WTC11 (cell line): ENCODE data around the gene TMUB1. TPM values are rescaled to one million over a fixed set of nuclear protein-coding genes. Genes with fewer than 3 reads are reported as not detected.
A peak's percentile ranks its signal among the peaks of the same experiment; 100 is the strongest.

ENCODE experiments used
- ATAC-seq: fragments of 200-7000 bp; cut with Tn5 transposase; 2 replicates; pipeline ENCODE4 v1.10.0; 2021; ENCODE audit warnings: mild to moderate bottlenecking, moderate library complexity
- CTCF ChIA-PET: fragments of 300-600 bp; sonication (Branson Sonifier 250); formaldehyde crosslinking; loops from one replicate; lab custom pipeline; 2021; ENCODE audit warnings: antibody characterized with exemption; lab: Charles Lee
- POLR2A ChIA-PET: fragments of 350-600 bp; sonication (Branson Sonifier 250); formaldehyde crosslinking; loops from one replicate; lab custom pipeline; 2021; ENCODE audit warnings: antibody characterized with exemption; lab: Charles Lee
- DNase-seq: peaks from one replicate; pipeline ENCODE4 v3.0.0; 2021; ENCODE audit warnings: low spot score
- H3K27ac Mint-ChIP-seq: 2 replicates; pipeline ENCODE4 v1.8.0; 2021; ENCODE audit warnings: mixed read lengths
- H3K27me3 Mint-ChIP-seq: 2 replicates; pipeline ENCODE4 v1.8.0; 2021; ENCODE audit warnings: low read depth, mild to moderate bottlenecking, moderate library complexity, mixed read lengths
- H3K36me3 Mint-ChIP-seq: 2 replicates; pipeline ENCODE4 v1.8.0; 2021; ENCODE audit warnings: mixed read lengths
- H3K4me1 Mint-ChIP-seq: 2 replicates; pipeline ENCODE4 v1.8.0; 2022; ENCODE audit warnings: mixed read lengths
- H3K4me3 Mint-ChIP-seq: 2 replicates; pipeline ENCODE4 v1.8.0; 2021; ENCODE audit warnings: mild to moderate bottlenecking, moderate library complexity, mixed read lengths
- H3K9me3 Mint-ChIP-seq: 2 replicates; pipeline ENCODE4 v1.8.0; 2021; ENCODE audit warnings: mixed read lengths
- ATF1 ChIP-seq: sonication (generic); formaldehyde crosslinking; IDR thresholded peaks from 2 replicates; pipeline ENCODE4 v1.8.1; 2023; ENCODE audit warnings: mild to moderate bottlenecking, moderate library complexity, missing genetic modification reagents
- HMGA2 ChIP-seq: fragments of 250-450 bp; sonication (Bioruptor Pico); IDR thresholded peaks from 2 replicates; pipeline ENCODE4 v1.4.0; 2021; ENCODE audit warnings: mild to moderate bottlenecking, moderate library complexity
- MXD4 ChIP-seq: fragments of 250-450 bp; sonication (Bioruptor Pico); IDR thresholded peaks from 2 replicates; pipeline ENCODE4 v1.8.0; 2021; ENCODE audit warnings: mild to moderate bottlenecking, moderate library complexity, borderline replicate concordance
- RELA ChIP-seq: sonication (generic); formaldehyde crosslinking; IDR thresholded peaks from 2 replicates; pipeline ENCODE4 v1.8.1; 2022; ENCODE audit warnings: missing genetic modification reagents, mild to moderate bottlenecking, borderline replicate concordance
- SMAD3 ChIP-seq: sonication (generic); formaldehyde crosslinking; IDR thresholded peaks from 2 replicates; pipeline ENCODE4 v1.8.0; 2022; ENCODE audit warnings: missing genetic modification reagents, mild to moderate bottlenecking, borderline replicate concordance
- TEAD1 ChIP-seq: sonication (generic); formaldehyde crosslinking; IDR thresholded peaks from 2 replicates; pipeline ENCODE4 v1.8.0; 2022; ENCODE audit warnings: mild to moderate bottlenecking, missing genetic modification reagents
- ZNF121 ChIP-seq: sonication (generic); formaldehyde crosslinking; IDR thresholded peaks from 2 replicates; pipeline ENCODE4 v1.8.0; 2023; ENCODE audit warnings: missing genetic modification reagents
- ZNF138 ChIP-seq: sonication (generic); formaldehyde crosslinking; conservative IDR thresholded peaks from 2 replicates; pipeline ENCODE4 v1.8.1; 2022; ENCODE audit warnings: mild to moderate bottlenecking, moderate library complexity, missing genetic modification reagents
- ZNF232 ChIP-seq: sonication (generic); formaldehyde crosslinking; IDR thresholded peaks from 2 replicates; pipeline ENCODE4 v1.8.0; 2022; ENCODE audit warnings: mild to moderate bottlenecking, missing genetic modification reagents
- ZNF416 ChIP-seq: fragments of 250-450 bp; sonication (Bioruptor Pico); IDR thresholded peaks from 2 replicates; pipeline ENCODE4 v1.9.0; 2021; ENCODE audit warnings: mild to moderate bottlenecking, inconsistent platforms
- total RNA-seq: library from RNA; stranded (reverse); gene quantifications from 3 replicates; pipeline ENCODE4 v1.2.3, GENCODE V29; 2021
- TF ChIP-seq, protein P1 (sequence below): fragments of 250-450 bp; sonication (Bioruptor Pico); IDR thresholded peaks from 2 replicates; pipeline ENCODE4 v2.1.2; 2022; ENCODE audit warnings: mild to moderate bottlenecking, moderate library complexity
- TF ChIP-seq, protein P2 (sequence below): sonication (generic); formaldehyde crosslinking; conservative IDR thresholded peaks from 2 replicates; pipeline ENCODE4 v1.8.1; 2022; ENCODE audit warnings: mild to moderate bottlenecking, missing genetic modification reagents
- TF ChIP-seq, protein P3 (sequence below): sonication (generic); formaldehyde crosslinking; IDR thresholded peaks from 2 replicates; pipeline ENCODE4 v1.8.1; 2023; ENCODE audit warnings: mild to moderate bottlenecking, missing genetic modification reagents, borderline replicate concordance
- TF ChIP-seq, protein P4 (sequence below): sonication (generic); formaldehyde crosslinking; IDR thresholded peaks from 2 replicates; pipeline ENCODE4 v1.8.1; 2022; ENCODE audit warnings: missing genetic modification reagents, borderline replicate concordance
- TF ChIP-seq, protein P5 (sequence below): sonication (generic); formaldehyde crosslinking; IDR thresholded peaks from 2 replicates; pipeline ENCODE4 v1.8.0; 2022; ENCODE audit warnings: mild to moderate bottlenecking, missing genetic modification reagents
- TF ChIP-seq, protein P6 (sequence below): sonication (generic); formaldehyde crosslinking; IDR thresholded peaks from 2 replicates; pipeline ENCODE4 v1.8.1; 2023; ENCODE audit warnings: mild to moderate bottlenecking, missing genetic modification reagents

Gene TMUB1
- total RNA-seq, 1 experiment from 2014 or later = 72.8 TPM

DNA sequence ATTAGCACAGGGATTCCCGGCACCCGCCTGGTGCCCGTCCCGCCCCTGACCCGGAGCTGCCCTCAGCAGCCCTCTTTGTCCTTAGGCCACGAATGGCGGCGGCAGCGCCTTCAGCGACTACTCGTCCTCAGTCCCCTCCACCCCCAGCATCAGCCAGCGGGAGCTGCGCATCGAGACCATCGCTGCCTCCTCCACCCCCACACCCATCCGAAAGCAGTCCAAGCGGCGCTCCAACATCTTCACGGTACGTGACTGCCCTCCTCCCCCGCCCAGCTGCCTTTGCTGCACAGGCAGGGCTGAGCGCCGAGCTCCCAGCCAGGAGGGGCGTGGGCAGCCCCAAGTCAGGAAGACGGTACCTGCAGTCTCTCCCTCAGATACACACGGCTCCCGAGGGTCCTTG lies 36.6 kb upstream of the TMUB1 start:
- no peak overlapping the region for H3K27ac Mint-ChIP-seq
- H3K4me3 Mint-ChIP-seq = no peak overlapping the region
- no peak for DNase-seq
- H3K4me1 Mint-ChIP-seq = peaks cover 22% of the 10 kb centered on the region
- no peaks in the 10 kb centered on the region for H3K9me3 Mint-ChIP-seq
- ChIA-PET POLR2A (no interaction called here), CTCF (interaction anchor here (1.2 to 1.9 kb wide), 6 partner anchors 9 to 110 kb away, joined by 3 to 7 read pairs (median 4); no protein-coding TSS in a partner anchor)
- peaks cover 10% of the 10 kb centered on the region for H3K27me3 Mint-ChIP-seq
- TF ChIP-seq ATF1 = no peak
- no peak for TF ChIP-seq ZNF232 (CRISPR knock-in tag)
- TF ChIP-seq, protein P1, sequence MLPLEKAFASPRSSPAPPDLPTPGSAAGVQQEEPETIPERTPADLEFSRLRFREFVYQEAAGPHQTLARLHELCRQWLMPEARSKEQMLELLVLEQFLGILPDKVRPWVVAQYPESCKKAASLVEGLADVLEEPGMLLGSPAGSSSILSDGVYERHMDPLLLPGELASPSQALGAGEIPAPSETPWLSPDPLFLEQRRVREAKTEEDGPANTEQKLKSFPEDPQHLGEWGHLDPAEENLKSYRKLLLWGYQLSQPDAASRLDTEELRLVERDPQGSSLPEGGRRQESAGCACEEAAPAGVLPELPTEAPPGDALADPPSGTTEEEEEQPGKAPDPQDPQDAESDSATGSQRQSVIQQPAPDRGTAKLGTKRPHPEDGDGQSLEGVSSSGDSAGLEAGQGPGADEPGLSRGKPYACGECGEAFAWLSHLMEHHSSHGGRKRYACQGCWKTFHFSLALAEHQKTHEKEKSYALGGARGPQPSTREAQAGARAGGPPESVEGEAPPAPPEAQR (CRISPR knock-in tag) = no peak
- TF ChIP-seq, protein P2, sequence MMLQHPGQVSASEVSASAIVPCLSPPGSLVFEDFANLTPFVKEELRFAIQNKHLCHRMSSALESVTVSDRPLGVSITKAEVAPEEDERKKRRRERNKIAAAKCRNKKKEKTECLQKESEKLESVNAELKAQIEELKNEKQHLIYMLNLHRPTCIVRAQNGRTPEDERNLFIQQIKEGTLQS = no peak
- TF ChIP-seq, protein P3, sequence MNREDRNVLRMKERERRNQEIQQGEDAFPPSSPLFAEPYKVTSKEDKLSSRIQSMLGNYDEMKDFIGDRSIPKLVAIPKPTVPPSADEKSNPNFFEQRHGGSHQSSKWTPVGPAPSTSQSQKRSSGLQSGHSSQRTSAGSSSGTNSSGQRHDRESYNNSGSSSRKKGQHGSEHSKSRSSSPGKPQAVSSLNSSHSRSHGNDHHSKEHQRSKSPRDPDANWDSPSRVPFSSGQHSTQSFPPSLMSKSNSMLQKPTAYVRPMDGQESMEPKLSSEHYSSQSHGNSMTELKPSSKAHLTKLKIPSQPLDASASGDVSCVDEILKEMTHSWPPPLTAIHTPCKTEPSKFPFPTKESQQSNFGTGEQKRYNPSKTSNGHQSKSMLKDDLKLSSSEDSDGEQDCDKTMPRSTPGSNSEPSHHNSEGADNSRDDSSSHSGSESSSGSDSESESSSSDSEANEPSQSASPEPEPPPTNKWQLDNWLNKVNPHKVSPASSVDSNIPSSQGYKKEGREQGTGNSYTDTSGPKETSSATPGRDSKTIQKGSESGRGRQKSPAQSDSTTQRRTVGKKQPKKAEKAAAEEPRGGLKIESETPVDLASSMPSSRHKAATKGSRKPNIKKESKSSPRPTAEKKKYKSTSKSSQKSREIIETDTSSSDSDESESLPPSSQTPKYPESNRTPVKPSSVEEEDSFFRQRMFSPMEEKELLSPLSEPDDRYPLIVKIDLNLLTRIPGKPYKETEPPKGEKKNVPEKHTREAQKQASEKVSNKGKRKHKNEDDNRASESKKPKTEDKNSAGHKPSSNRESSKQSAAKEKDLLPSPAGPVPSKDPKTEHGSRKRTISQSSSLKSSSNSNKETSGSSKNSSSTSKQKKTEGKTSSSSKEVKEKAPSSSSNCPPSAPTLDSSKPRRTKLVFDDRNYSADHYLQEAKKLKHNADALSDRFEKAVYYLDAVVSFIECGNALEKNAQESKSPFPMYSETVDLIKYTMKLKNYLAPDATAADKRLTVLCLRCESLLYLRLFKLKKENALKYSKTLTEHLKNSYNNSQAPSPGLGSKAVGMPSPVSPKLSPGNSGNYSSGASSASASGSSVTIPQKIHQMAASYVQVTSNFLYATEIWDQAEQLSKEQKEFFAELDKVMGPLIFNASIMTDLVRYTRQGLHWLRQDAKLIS = no peak
- TF ChIP-seq, protein P4, sequence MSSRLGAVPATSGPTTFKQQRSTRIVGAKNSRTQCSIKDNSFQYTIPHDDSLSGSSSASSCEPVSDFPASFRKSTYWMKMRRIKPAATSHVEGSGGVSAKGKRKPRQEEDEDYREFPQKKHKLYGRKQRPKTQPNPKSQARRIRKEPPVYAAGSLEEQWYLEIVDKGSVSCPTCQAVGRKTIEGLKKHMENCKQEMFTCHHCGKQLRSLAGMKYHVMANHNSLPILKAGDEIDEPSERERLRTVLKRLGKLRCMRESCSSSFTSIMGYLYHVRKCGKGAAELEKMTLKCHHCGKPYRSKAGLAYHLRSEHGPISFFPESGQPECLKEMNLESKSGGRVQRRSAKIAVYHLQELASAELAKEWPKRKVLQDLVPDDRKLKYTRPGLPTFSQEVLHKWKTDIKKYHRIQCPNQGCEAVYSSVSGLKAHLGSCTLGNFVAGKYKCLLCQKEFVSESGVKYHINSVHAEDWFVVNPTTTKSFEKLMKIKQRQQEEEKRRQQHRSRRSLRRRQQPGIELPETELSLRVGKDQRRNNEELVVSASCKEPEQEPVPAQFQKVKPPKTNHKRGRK = no peak
- TF ChIP-seq, protein P5, sequence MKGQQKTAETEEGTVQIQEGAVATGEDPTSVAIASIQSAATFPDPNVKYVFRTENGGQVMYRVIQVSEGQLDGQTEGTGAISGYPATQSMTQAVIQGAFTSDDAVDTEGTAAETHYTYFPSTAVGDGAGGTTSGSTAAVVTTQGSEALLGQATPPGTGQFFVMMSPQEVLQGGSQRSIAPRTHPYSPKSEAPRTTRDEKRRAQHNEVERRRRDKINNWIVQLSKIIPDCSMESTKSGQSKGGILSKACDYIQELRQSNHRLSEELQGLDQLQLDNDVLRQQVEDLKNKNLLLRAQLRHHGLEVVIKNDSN (CRISPR knock-in tag) = no peak
- TF ChIP-seq SMAD3 = no peak
- no peak for TF ChIP-seq ZNF416
- TF ChIP-seq, protein P6, sequence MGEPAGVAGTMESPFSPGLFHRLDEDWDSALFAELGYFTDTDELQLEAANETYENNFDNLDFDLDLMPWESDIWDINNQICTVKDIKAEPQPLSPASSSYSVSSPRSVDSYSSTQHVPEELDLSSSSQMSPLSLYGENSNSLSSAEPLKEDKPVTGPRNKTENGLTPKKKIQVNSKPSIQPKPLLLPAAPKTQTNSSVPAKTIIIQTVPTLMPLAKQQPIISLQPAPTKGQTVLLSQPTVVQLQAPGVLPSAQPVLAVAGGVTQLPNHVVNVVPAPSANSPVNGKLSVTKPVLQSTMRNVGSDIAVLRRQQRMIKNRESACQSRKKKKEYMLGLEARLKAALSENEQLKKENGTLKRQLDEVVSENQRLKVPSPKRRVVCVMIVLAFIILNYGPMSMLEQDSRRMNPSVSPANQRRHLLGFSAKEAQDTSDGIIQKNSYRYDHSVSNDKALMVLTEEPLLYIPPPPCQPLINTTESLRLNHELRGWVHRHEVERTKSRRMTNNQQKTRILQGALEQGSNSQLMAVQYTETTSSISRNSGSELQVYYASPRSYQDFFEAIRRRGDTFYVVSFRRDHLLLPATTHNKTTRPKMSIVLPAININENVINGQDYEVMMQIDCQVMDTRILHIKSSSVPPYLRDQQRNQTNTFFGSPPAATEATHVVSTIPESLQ (CRISPR knock-in tag) = no peak
- no peak for TF ChIP-seq ZNF138 (CRISPR knock-in tag)
- TF ChIP-seq MXD4 (CRISPR knock-in tag) = no peak
- no peak for TF ChIP-seq RELA
- no peak for TF ChIP-seq TEAD1 (CRISPR knock-in tag)
- TF ChIP-seq HMGA2 (CRISPR knock-in tag) = no peak
- no peak for ATAC-seq
- H3K36me3 Mint-ChIP-seq = peaks cover 32% of the 10 kb centered on the region

DNA sequence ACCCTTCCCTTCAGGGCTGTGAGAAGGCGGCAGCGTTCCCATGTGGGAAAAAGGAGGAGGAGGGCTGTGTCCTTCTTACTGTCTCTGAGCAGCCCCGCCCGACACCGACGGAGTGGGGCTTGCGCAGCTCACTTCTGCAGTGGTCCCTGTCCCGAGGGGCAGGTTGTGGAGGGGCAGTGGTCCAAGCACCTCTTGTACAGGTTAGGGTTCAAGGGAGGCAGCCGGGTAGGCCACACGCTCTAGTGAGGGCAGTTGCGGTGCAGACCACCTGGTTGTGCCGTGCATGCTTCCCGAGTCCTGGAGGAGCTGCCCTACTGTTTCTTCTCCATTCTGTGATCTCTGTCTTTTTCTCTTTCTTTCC lies 35.7 kb upstream of the TMUB1 start:
- Mint-ChIP-seq H3K4me1 (peaks cover 15% of the 10 kb centered on the region), H3K36me3 (peaks cover 29% of the 10 kb centered on the region), H3K27ac (peak overlapping the region; percentile 77), H3K9me3 (no peaks in the 10 kb centered on the region), H3K27me3 (peaks cover 7% of the 10 kb centered on the region), H3K4me3 (no peak overlapping the region)
- no peak for ATAC-seq
- CTCF ChIA-PET = interaction anchor here (1.3 to 1.6 kb wide), 3 partner anchors 8 to 100 kb away, joined by 3 to 4 read pairs (median 4); no protein-coding TSS in a partner anchor
- DNase-seq = no peak
- POLR2A ChIA-PET = no interaction called here
- TF ChIP-seq, protein P6 (CRISPR knock-in tag) = no peak
- TF ChIP-seq ZNF121 = no peak
